HCT116 (cell line): ENCODE data around the gene ZNF516. TPM values are rescaled to one million over a fixed set of nuclear protein-coding genes. Genes with fewer than 3 reads are reported as not detected.

Experiments
- ATAC-seq: fragments of 200-7000 bp; cut with Tn5 transposase; 2 replicates; pipeline ENCODE4 v1.9.1; 2020; ENCODE audit warnings: mild to moderate bottlenecking, moderate library complexity
- BruUV-seq: library from RNA; stranded (reverse); fragments of 400-500 nt; replicated peaks from 2 replicates; lab custom pipeline; 2021; lab: Mats Ljungman, UMichigan
- CTCF ChIA-PET: fragments of 300-600 bp; sonication (Branson Sonifier 250); formaldehyde crosslinking; loops from one replicate; lab custom pipeline; 2021; ENCODE audit warnings: antibody characterized with exemption; lab: Charles Lee
- POLR2A ChIA-PET: fragments of 300-600, 350-600 bp; sonication (Branson Sonifier 250); formaldehyde crosslinking; loops from one replicate; lab custom pipeline; 2021; ENCODE audit warnings: antibody characterized with exemption; lab: Charles Lee
- RAD21 ChIA-PET, 2 experiments: fragments of 300-600 bp; sonication (Branson Sonifier 250); formaldehyde crosslinking; loops; one replicate each; lab custom pipeline; 2023; ENCODE audit warnings: low total read pairs in 2 of 2; ENCODE audit not compliant: uncharacterized antibody in 2 of 2, unreplicated experiment in 2 of 2, low non-redundant PET in 1 of 2; lab: Charles Lee
- DNase-seq: peaks from one replicate; pipeline ENCODE4 v3.0.0-alpha.2; 2010; ENCODE audit warnings: low read depth, low spot score
- H2AFZ ChIP-seq: fragments of 200-600 bp; shearing (Covaris generic), sonication (generic); 2 replicates; pipeline ENCODE4 v1.6.1; 2017; ENCODE audit warnings: low read depth, mixed run types, mixed read lengths, antibody characterized with exemption, low read length; ENCODE audit not compliant: poor library complexity, severe bottlenecking
- H3K27ac ChIP-seq: 2 replicates; pipeline ENCODE4 v1.5.1; 2012; ENCODE audit warnings: low read depth, low read length
- H3K27me3 ChIP-seq: fragments of 200-600 bp; sonication (generic); 2 replicates; pipeline ENCODE4 v1.6.1; 2016; ENCODE audit warnings: mixed run types, low read length, mixed read lengths; ENCODE audit not compliant: insufficient read depth
- H3K36me3 ChIP-seq, 2 experiments: fragments of 200-500 bp in 1 of 2; fragments of 200-600 bp in 1 of 2; sonication (Bioruptor generic) in 1 of 2; sonication (generic) in 1 of 2; 2 replicates each; pipeline versions ENCODE4 v1.5.1 to v1.6.1; 2014 to 2016; ENCODE audit warnings: low read length in 2 of 2, inconsistent platforms in 1 of 2, mixed read lengths in 1 of 2, mixed run types in 1 of 2; ENCODE audit not compliant: insufficient read depth in 2 of 2, control insufficient read depth in 1 of 2
- H3K4me1 ChIP-seq, 2 experiments: fragments of 200-600 bp in 1 of 2; sonication (generic) in 1 of 2; 2 replicates each; pipeline versions ENCODE4 v1.5.1 to v1.6.1; 2012 to 2017; ENCODE audit warnings: low read length in 2 of 2, inconsistent platforms in 1 of 2, mild to moderate bottlenecking in 1 of 2, mixed read lengths in 1 of 2, mixed run types in 1 of 2, moderate library complexity in 1 of 2; ENCODE audit not compliant: insufficient read depth in 2 of 2, control insufficient read depth in 1 of 2
- H3K4me2 ChIP-seq: fragments of 200-600 bp; sonication (generic); 2 replicates; pipeline ENCODE4 v1.6.1; 2017; ENCODE audit warnings: mixed run types, low read length, mixed read lengths
- H3K4me3 ChIP-seq, 2 experiments: fragments of 200-600 bp in 1 of 2; sonication (generic) in 1 of 2; replicated peaks in 1 of 2; 2 replicates each; pipeline ENCODE4 v1.5.1; 2011 to 2016; ENCODE audit warnings: low read length in 2 of 2, control low read depth in 1 of 2, low read depth in 1 of 2, mild to moderate bottlenecking in 1 of 2, mixed read lengths in 1 of 2, mixed run types in 1 of 2
- H3K79me2 ChIP-seq: fragments of 200-600 bp; sonication (generic); 2 replicates; pipeline ENCODE4 v1.6.1; 2017; ENCODE audit warnings: mild to moderate bottlenecking, mixed run types, low read length, moderate library complexity, mixed read lengths; ENCODE audit not compliant: insufficient read depth
- H3K9ac ChIP-seq: fragments of 200-600 bp; sonication (generic); 2 replicates; pipeline ENCODE4 v1.6.1; 2016; ENCODE audit warnings: low read length, mixed read lengths
- H3K9me2 ChIP-seq: fragments of 200-600 bp; sonication (generic), shearing (Covaris generic); 2 replicates; pipeline ENCODE4 v1.6.1; 2017; ENCODE audit warnings: mixed run types, mild to moderate bottlenecking, moderate library complexity; ENCODE audit not compliant: insufficient read depth
- H3K9me3 ChIP-seq, 2 experiments: fragments of 200-500 bp in 1 of 2; fragments of 200-600 bp in 1 of 2; sonication (Bioruptor generic) in 1 of 2; sonication (generic) in 1 of 2; 2 replicates each; pipeline ENCODE4 v1.6.1; 2014 to 2017; ENCODE audit warnings: low read length in 2 of 2, mixed read lengths in 2 of 2, inconsistent platforms in 1 of 2, low read depth in 1 of 2, mild to moderate bottlenecking in 1 of 2, mixed run types in 1 of 2, moderate library complexity in 1 of 2; ENCODE audit not compliant: control insufficient read depth in 1 of 2, insufficient read depth in 1 of 2
- H4K20me1 ChIP-seq: fragments of 200-600 bp; sonication (generic), shearing (Covaris generic); 2 replicates; pipeline ENCODE4 v1.6.1; 2017; ENCODE audit warnings: mixed run types, mild to moderate bottlenecking, moderate library complexity; ENCODE audit not compliant: insufficient read depth
- ELF1 ChIP-seq: IDR thresholded peaks from 2 replicates; pipeline ENCODE4 v1.6.1; 2012; ENCODE audit warnings: low read depth, borderline replicate concordance
- EZH2 ChIP-seq: fragments of 200-600 bp; sonication (generic); IDR thresholded peaks from 2 replicates; pipeline ENCODE4 v1.6.1; 2017; ENCODE audit warnings: antibody characterized with exemption, mixed run types
- JUND ChIP-seq: IDR thresholded peaks from 2 replicates; pipeline ENCODE4 v1.6.1; 2012
- POLR2A ChIP-seq: IDR thresholded peaks from 2 replicates; pipeline ENCODE4 v1.7.0; 2011; ENCODE audit warnings: borderline replicate concordance; ENCODE audit not compliant: insufficient read depth, insufficient read length; ENCODE audit errors: extremely low read depth
- RAD21 ChIP-seq: IDR thresholded peaks from 2 replicates; pipeline ENCODE4 v1.6.1; 2012; ENCODE audit warnings: low read depth, mild to moderate bottlenecking
- TCF7L2 ChIP-seq: IDR thresholded peaks from 2 replicates; pipeline ENCODE4 v1.7.0; 2011; ENCODE audit warnings: borderline replicate concordance, inconsistent platforms; ENCODE audit not compliant: insufficient read depth, insufficient read length; ENCODE audit errors: extremely low read depth
- YY1 ChIP-seq: IDR thresholded peaks from 2 replicates; pipeline ENCODE4 v1.6.1; 2011; ENCODE audit warnings: low read length, low read depth, moderate library complexity, mild to moderate bottlenecking; ENCODE audit not compliant: insufficient replicate concordance; ENCODE audit errors: extremely low read depth
- ZBTB33 ChIP-seq: IDR thresholded peaks from 2 replicates; pipeline ENCODE4 v1.6.1; 2011; ENCODE audit warnings: mild to moderate bottlenecking, low read length, moderate library complexity; ENCODE audit not compliant: insufficient replicate concordance; ENCODE audit errors: extremely low read depth
- ZFX ChIP-seq: fragments of 450-650 bp; IDR thresholded peaks from 2 replicates; pipeline ENCODE4 v1.6.1; 2017
- intact Hi-C: fragments of 100-400 bp; cut with micrococcal nuclease; formaldehyde crosslinking; loops from 2 replicates; pipeline ENCODE4 v1.10.0; 2022
- total RNA-seq: library from RNA; stranded (reverse); gene quantifications from one replicate; pipeline ENCODE4 v1.2.1, GENCODE V29; 2021; ENCODE audit not compliant: unreplicated experiment

ZNF516 gene
- total RNA-seq, 1 experiment from 2014 or later, result 32.0 TPM

- no peak for TF ChIP-seq YY1
These were observed 29.4 kb upstream of the ZNF516 start (continued) for GRCh38 chr18:76524477-76524876.

GRCh38 chr18:76522551-76522950 lies 27.5 kb upstream of the ZNF516 start:
- Histone ChIP-seq H4K20me1 (no peaks in the 10 kb centered on the region), H3K4me3 (no peak overlapping the region), H3K9me3 (no peaks in the 10 kb centered on the region), H3K9ac (no peak overlapping the region), H3K4me1 (0 out of 4 replicates have a peak, but pooled peaks cover 0 to 4% of the 10 kb centered on the region in 2 experiments), H2AFZ (no peak overlapping the region), H3K9me2 (no peaks in the 10 kb centered on the region), H3K4me2 (no peak overlapping the region), H3K27me3 (peaks cover 30% of the 10 kb centered on the region), H3K36me3 (no peaks in the 10 kb centered on the region), H3K27ac (no peak overlapping the region), H3K79me2 (no peaks in the 10 kb centered on the region)
- no TSS peak for BruUV-seq
- DNase-seq (no peak), ATAC-seq (no peak)
- RAD21 ChIA-PET, result no interaction called here
- intact Hi-C loops, result no loop called here
- no peak for TF ChIP-seq EZH2
- no peak for TF ChIP-seq ZBTB33
- no peak for TF ChIP-seq JUND
- POLR2A ChIA-PET, result no interaction called here
- CTCF ChIA-PET, result no interaction called here

GRCh38 chr18:76522122-76522503 lies 27.1 kb upstream of the ZNF516 start:
- Histone ChIP-seq H3K9me2 (no peaks in the 10 kb centered on the region), H4K20me1 (no peaks in the 10 kb centered on the region), H2AFZ (no peak overlapping the region)
- TF ChIP-seq RAD21 (no peak), ZFX (no peak), YY1 (no peak), ELF1 (no peak), POLR2A (no peak), TCF7L2 (no peak)
- TF ChIP-seq, all 23 proteins: peak for 0
- H3K9me3 ChIP-seq, result no peaks in the 10 kb centered on the region
- H3K4me1 ChIP-seq, result 0 out of 4 replicates have a peak, but pooled peaks cover 0 to 4% of the 10 kb centered on the region in 2 experiments
- no peaks in the 10 kb centered on the region for H3K79me2 ChIP-seq
- H3K9ac ChIP-seq, result no peak overlapping the region
- ChIA-PET POLR2A (no interaction called here), RAD21 (no interaction called here), CTCF (no interaction called here)
- BruUV-seq, result no TSS peak
- DNase-seq (no peak), ATAC-seq (no peak)
- no peak overlapping the region for H3K4me3 ChIP-seq
- H3K27ac ChIP-seq, result no peak overlapping the region
- no peak overlapping the region for H3K4me2 ChIP-seq
- no peaks in the 10 kb centered on the region for H3K36me3 ChIP-seq
- peaks cover 27% of the 10 kb centered on the region for H3K27me3 ChIP-seq
- intact Hi-C loops, result no loop called here
